OCI-LY7 (cell line): ENCODE results near the gene ZMYND11.

ENCODE experiments used
- CTCF ChIP-seq: fragments of 200-600 bp; sonication (generic); conservative IDR thresholded peaks from 2 replicates; pipeline ENCODE4 v1.5.1; 2014; ENCODE audit warnings: mild to moderate bottlenecking, antibody characterized with exemption, low read length, moderate library complexity, mixed read lengths
- EZH2phosphoT487 ChIP-seq: fragments of 200-600 bp; sonication (generic); IDR thresholded peaks from 2 replicates; pipeline ENCODE4 v1.6.1; 2018; ENCODE audit warnings: low read depth, borderline replicate concordance, mild to moderate bottlenecking, mixed run types, antibody characterized with exemption, low read length, moderate library complexity, mixed read lengths

GRCh38 chr10:89248-89647 lies 46.0 kb upstream of the ZMYND11 start:
- TF ChIP-seq CTCF (no peak), EZH2phosphoT487 (no peak)
